H1 (cell line): ENCODE data around the gene PERCC1. TPM values are rescaled to one million over a fixed set of nuclear protein-coding genes. Genes with fewer than 3 reads are reported as not detected.

Source experiments
- CTCF ChIA-PET: fragments of 300-600 bp; sonication (Branson Sonifier 250); formaldehyde crosslinking; loops from one replicate; lab custom pipeline; 2021; ENCODE audit not compliant: partially characterized antibody; lab: Charles Lee
- POLR2A ChIA-PET: fragments of 300-600 bp; sonication (Branson Sonifier 250); formaldehyde crosslinking; loops from one replicate; lab custom pipeline; 2021; ENCODE audit warnings: inconsistent platforms; ENCODE audit not compliant: partially characterized antibody; lab: Charles Lee
- DNase-seq, 2 experiments: peaks; one replicate each; pipeline versions ENCODE4 v3.0.0 to v3.0.0-alpha.2; 2010 to 2022; ENCODE audit warnings: low spot score in 2 of 2, low read depth in 1 of 2, mixed read lengths in 1 of 2
- FAIRE-seq: peaks from 2 replicates; lab custom pipeline; 2011; peaks lifted over from hg19 to GRCh38; lab: Jason Lieb, UNC
- H2AFZ ChIP-seq: 2 replicates; pipeline ENCODE4 v1.8.1; 2012; ENCODE audit warnings: low read length, inconsistent platforms
- H2AK5ac ChIP-seq: 2 replicates; pipeline ENCODE4 v1.6.1; 2013; ENCODE audit warnings: low read depth, low read length
- H2BK120ac ChIP-seq: replicated peaks from 2 replicates; pipeline ENCODE3; 2013; ENCODE audit warnings: low read depth, low read length, inconsistent platforms
- H2BK12ac ChIP-seq: 2 replicates; pipeline ENCODE4 v1.6.1; 2013; ENCODE audit warnings: low read depth, low read length
- H2BK15ac ChIP-seq: 2 replicates; pipeline ENCODE4 v1.6.1; 2013; ENCODE audit warnings: low read length
- H2BK20ac ChIP-seq: 2 replicates; pipeline ENCODE4 v1.6.1; 2013; ENCODE audit warnings: low read length
- H2BK5ac ChIP-seq: 2 replicates; pipeline ENCODE4 v1.6.1; 2013; ENCODE audit warnings: low read depth, low read length
- H3K14ac ChIP-seq: 2 replicates; pipeline ENCODE4 v1.6.1; 2013; ENCODE audit warnings: inconsistent platforms; ENCODE audit not compliant: insufficient read length
- H3K18ac ChIP-seq: 2 replicates; pipeline ENCODE4 v1.6.1; 2013; ENCODE audit warnings: low read length; ENCODE audit errors: extremely low read depth
- H3K23ac ChIP-seq: 2 replicates; pipeline ENCODE4 v1.6.1; 2013; ENCODE audit warnings: inconsistent platforms; ENCODE audit not compliant: insufficient read length
- H3K23me2 ChIP-seq: 2 replicates; pipeline ENCODE4 v1.6.1; 2013; ENCODE audit warnings: low read depth, low read length
- H3K27ac ChIP-seq: 2 replicates; pipeline ENCODE4 v1.6.1; 2011; ENCODE audit warnings: low read depth, low read length, inconsistent platforms
- H3K27me3 ChIP-seq, 4 experiments: replicated peaks in 1 of 4; 1 replicate in 1 of 4; 2 replicates in 3 of 4; pipeline versions ENCODE4 v1.6.1 to v1.8.1; 2011 to 2013; ENCODE audit warnings: low read length in 3 of 4, mild to moderate bottlenecking in 3 of 4, inconsistent platforms in 2 of 4, mixed read lengths in 2 of 4, moderate library complexity in 1 of 4; ENCODE audit not compliant: control insufficient read depth in 3 of 4, insufficient read depth in 3 of 4; ENCODE audit errors: extremely low read depth in 1 of 4
- H3K36me3 ChIP-seq, 4 experiments: 2 replicates each; pipeline versions ENCODE4 v1.6.1 to v1.8.1; 2011 to 2013; ENCODE audit warnings: mild to moderate bottlenecking in 4 of 4, low read length in 3 of 4, moderate library complexity in 2 of 4, control low read depth in 1 of 4, inconsistent platforms in 1 of 4; ENCODE audit not compliant: insufficient read depth in 4 of 4, control insufficient read depth in 2 of 4
- H3K4ac ChIP-seq: replicated peaks from 2 replicates; pipeline ENCODE3; 2013; ENCODE audit warnings: low read length, low read depth, mixed read lengths, inconsistent platforms; ENCODE audit not compliant: insufficient read length
- H3K4me1 ChIP-seq, 4 experiments: replicated peaks in 1 of 4; 1 replicate in 1 of 4; 2 replicates in 3 of 4; pipeline versions ENCODE4 v1.6.1 to v1.8.1; 2011 to 2013; ENCODE audit warnings: low read length in 3 of 4, inconsistent platforms in 2 of 4, mixed read lengths in 1 of 4; ENCODE audit not compliant: insufficient read depth in 4 of 4, control insufficient read depth in 3 of 4
- H3K4me2 ChIP-seq, 2 experiments: 2 replicates each; pipeline versions ENCODE4 v1.6.1 to v1.8.1; 2011 to 2013; ENCODE audit warnings: low read depth in 2 of 2, low read length in 2 of 2, control low read depth in 1 of 2, inconsistent platforms in 1 of 2, mild to moderate bottlenecking in 1 of 2; ENCODE audit not compliant: insufficient read depth in 1 of 2
- H3K4me3 ChIP-seq, 4 experiments: fragments of 200-600, 300-600 bp in 1 of 4; sonication (generic), shearing (Covaris generic), sonication (Bioruptor Twin) in 1 of 4; 2 replicates each; pipeline versions ENCODE4 v1.5.1 to v1.8.1; 2011 to 2016; ENCODE audit warnings: low read length in 4 of 4, low read depth in 3 of 4, control low read depth in 2 of 4, inconsistent platforms in 2 of 4, mild to moderate bottlenecking in 2 of 4, mixed read lengths in 1 of 4, moderate library complexity in 1 of 4; ENCODE audit not compliant: insufficient read depth in 2 of 4; ENCODE audit errors: extremely low read depth in 1 of 4
- H3K56ac ChIP-seq: replicated peaks from 2 replicates; pipeline ENCODE3; 2013; ENCODE audit warnings: low read depth, mild to moderate bottlenecking, mixed read lengths, low read length, inconsistent platforms; ENCODE audit not compliant: insufficient read length
- H3K79me1 ChIP-seq: 2 replicates; pipeline ENCODE4 v1.6.1; 2013; ENCODE audit warnings: low read depth, low read length, control low read depth
- H3K79me2 ChIP-seq, 2 experiments: 2 replicates each; pipeline versions ENCODE4 v1.6.1 to v1.8.1; 2012 to 2013; ENCODE audit warnings: low read length in 2 of 2, mild to moderate bottlenecking in 2 of 2, inconsistent platforms in 1 of 2; ENCODE audit not compliant: insufficient read depth in 2 of 2, control insufficient read depth in 1 of 2
- H3K9ac ChIP-seq, 4 experiments: replicated peaks in 1 of 4; 1 replicate in 1 of 4; 2 replicates in 3 of 4; pipeline versions ENCODE4 v1.6.1 to v1.8.1; 2011 to 2013; ENCODE audit warnings: low read depth in 3 of 4, low read length in 3 of 4, control low read depth in 2 of 4, mild to moderate bottlenecking in 2 of 4, moderate library complexity in 2 of 4, inconsistent platforms in 1 of 4; ENCODE audit errors: extremely low read depth in 1 of 4
- H3K9me3 ChIP-seq, 2 experiments: 2 replicates each; pipeline versions ENCODE4 v1.6.1 to v1.8.1; 2012 to 2013; ENCODE audit warnings: mild to moderate bottlenecking in 2 of 2, moderate library complexity in 2 of 2, control low read depth in 1 of 2, inconsistent platforms in 1 of 2, low read depth in 1 of 2, low read length in 1 of 2, mixed read lengths in 1 of 2; ENCODE audit not compliant: insufficient read depth in 2 of 2
- H4K20me1 ChIP-seq, 2 experiments: replicated peaks in 1 of 2; 2 replicates each; pipeline versions ENCODE3 to v1.8.1; 2011 to 2013; ENCODE audit warnings: inconsistent platforms in 2 of 2, low read length in 2 of 2, mild to moderate bottlenecking in 1 of 2; ENCODE audit not compliant: insufficient read depth in 2 of 2, control insufficient read depth in 1 of 2
- H4K5ac ChIP-seq: 2 replicates; pipeline ENCODE4 v1.6.1; 2013; ENCODE audit warnings: low read length, low read depth, mixed read lengths, inconsistent platforms; ENCODE audit not compliant: insufficient read length
- H4K8ac ChIP-seq: 2 replicates; pipeline ENCODE4 v1.8.0; 2013; ENCODE audit warnings: mild to moderate bottlenecking, moderate library complexity, low read length, inconsistent platforms; ENCODE audit not compliant: insufficient read depth; ENCODE audit errors: extremely low read depth
- H4K91ac ChIP-seq: replicated peaks from 2 replicates; pipeline ENCODE3; 2013; ENCODE audit warnings: low read length, mixed read lengths, inconsistent platforms; ENCODE audit not compliant: insufficient read length
- ATF3 ChIP-seq: IDR thresholded peaks from 2 replicates; pipeline ENCODE4 v1.6.1; 2011; ENCODE audit warnings: low read depth, mild to moderate bottlenecking, low read length; ENCODE audit not compliant: insufficient read depth
- JUN ChIP-seq: IDR thresholded peaks from 2 replicates; pipeline ENCODE4 v1.6.1; 2011; ENCODE audit warnings: low read depth, mild to moderate bottlenecking, improper control_type of control experiment, low read length
- JUND ChIP-seq: IDR thresholded peaks from 2 replicates; pipeline ENCODE4 v1.6.1; 2011; ENCODE audit warnings: mild to moderate bottlenecking, improper control_type of control experiment, low read length
- KDM4A ChIP-seq: IDR thresholded peaks from one replicate; pipeline ENCODE4 v1.7.1; 2012; ENCODE audit warnings: low read depth, mild to moderate bottlenecking, moderate library complexity, low read length, inconsistent platforms; ENCODE audit not compliant: severe bottlenecking
- RNF2 ChIP-seq: fragments of 200-900, 300-1000 bp; sonication (generic); IDR thresholded peaks from 2 replicates; pipeline ENCODE4 v1.7.1; 2016; ENCODE audit warnings: borderline replicate concordance, low read depth, mild to moderate bottlenecking, antibody characterized with exemption, low read length; ENCODE audit not compliant: poor library complexity, severe bottlenecking; ENCODE audit errors: missing control alignments
- SAP30 ChIP-seq: fragments of 300-600 bp; sonication (generic); IDR thresholded peaks from 2 replicates; pipeline ENCODE4 v1.7.1; 2012; ENCODE audit warnings: low read length, moderate library complexity, mild to moderate bottlenecking, inconsistent platforms; ENCODE audit not compliant: insufficient read depth, insufficient replicate concordance
- SIRT6 ChIP-seq: IDR thresholded peaks from one replicate; pipeline ENCODE4 v1.7.1; 2012; ENCODE audit warnings: low read length, inconsistent platforms
- TEAD4 ChIP-seq: IDR thresholded peaks from 2 replicates; pipeline ENCODE4 v1.6.1; 2012; ENCODE audit warnings: low read depth, low read length, inconsistent platforms, mixed read lengths
- USF2 ChIP-seq: IDR thresholded peaks from 2 replicates; pipeline ENCODE4 v1.6.1; 2011; ENCODE audit warnings: low read length, improper control_type of control experiment
- WGBS, 2 experiments: shearing (Covaris generic) in 1 of 2; methylation state at CpG; one replicate each; pipeline versions ENCODE4 v1.1.6 to v1.1.7; 2013 to 2015; ENCODE audit warnings: low lambda C conversion rate in 2 of 2, mixed read lengths in 2 of 2, inconsistent platforms in 1 of 2, low coverage in 1 of 2, missing lambda C conversion rate in 1 of 2; ENCODE audit not compliant: insufficient replicate concordance in 2 of 2, insufficient coverage in 1 of 2, insufficient read length in 1 of 2; ENCODE audit errors: extremely low coverage in 1 of 2, missing lambda C conversion rate in 1 of 2; 5-methylcytosine and 5-hydroxymethylcytosine counted together
- polyA plus RNA-seq, 7 experiments: library from polyadenylated mRNA; depleted of rRNA in 3 of 7; stranded (reverse) in 5 of 7; unstranded in 2 of 7; fragments of >200 nt in 5 of 7; fragments of 200-250 nt in 2 of 7; gene quantifications; 1 replicate in 5 of 7; 2 replicates in 1 of 7; 4 replicates in 1 of 7; pipeline versions ENCODE4 v1.2.1 to v1.2.3, GENCODE V29; 2011 to 2013; ENCODE audit warnings: missing spikeins in 2 of 7, mixed read lengths in 2 of 7
- total RNA-seq: library from RNA; stranded (reverse); fragmentation: NEBNext Ultra II Directional; extraction: Animal tissue kit (Norgen Biotek cat#: 25700); gene quantifications from 2 replicates; pipeline ENCODE4 v1.2.1, GENCODE V29; 2021

PERCC1 gene
- total and polyA plus RNA-seq, 2 of the 8 experiments (the other 6 are each of a cell fraction or from before 2014, with no cell fraction given), result not detected

- H3K18ac ChIP-seq, result no peak overlapping the region
- no peak overlapping the region for H3K4ac ChIP-seq
- no peak overlapping the region for H2BK5ac ChIP-seq
- no peak overlapping the region for H2AK5ac ChIP-seq
- no peak overlapping the region for H3K14ac ChIP-seq
- 88% methylated on average over 34 of the region's 48 CpGs; no CpG with 5 or more reads in 1 of the 2 experiments for WGBS, 2 experiments
- no peak overlapping the region for H4K5ac ChIP-seq
- POLR2A ChIA-PET, result interaction anchor here (1.2 to 2.0 kb wide), 6 partner anchors 8 to 69 kb away, joined by 3 to 6 read pairs (median 4); partner anchors contain the start of genes PERCC1 and TELO2
- H4K20me1 ChIP-seq, result peaks cover 0 to 7% of the 10 kb centered on the region in 2 experiments
- H3K56ac ChIP-seq, result no peak overlapping the region
- H2AFZ ChIP-seq, result no peak overlapping the region
- H2BK120ac ChIP-seq, result no peak overlapping the region
- no peak overlapping the region for H3K9ac ChIP-seq
- no peaks in the 10 kb centered on the region for H3K27me3 ChIP-seq
- H3K27ac ChIP-seq, result no peak overlapping the region
- CTCF ChIA-PET, result interaction anchor here (1.4 to 3.9 kb wide), 5 partner anchors 11 to 80 kb away, joined by 3 to 20 read pairs (median 5); no protein-coding TSS in a partner anchor
- H3K23ac ChIP-seq, result no peak overlapping the region
- no peak for DNase-seq
- no peaks in the 10 kb centered on the region for H3K23me2 ChIP-seq
- no peak overlapping the region for H2BK15ac ChIP-seq
- no peak overlapping the region for H2BK20ac ChIP-seq
- peak overlapping the region; percentile 92; the same call in 1 of the 2 replicates for H4K8ac ChIP-seq
- H3K4me3 ChIP-seq, result no peak overlapping the region
- H3K36me3 ChIP-seq, result peaks cover 0 to 21% (median 3%) of the 10 kb centered on the region in 4 experiments; a peak in 3 of 8 replicates
- H3K4me1 ChIP-seq, result no peaks in the 10 kb centered on the region
- no peak for FAIRE-seq
- H4K91ac ChIP-seq, result no peak overlapping the region
- no peak overlapping the region for H2BK12ac ChIP-seq
- no peaks in the 10 kb centered on the region for H3K9me3 ChIP-seq
- no peaks in the 10 kb centered on the region for H3K79me1 ChIP-seq
- no peak overlapping the region for H3K4me2 ChIP-seq
- H3K79me2 ChIP-seq, result no peaks in the 10 kb centered on the region
- TF ChIP-seq KDM4A (no peak), JUN (no peak), SIRT6 (no peak), USF2 (no peak), TEAD4 (no peak), ATF3 (no peak), JUND (no peak), SAP30 (no peak), RNF2 (no peak)
These were observed 14.0 kb downstream of the PERCC1 start for GRCh38 chr16:1444730-1445517.
